ENCODE results near the gene SPG7.
A peak's percentile ranks its signal among the peaks of the same experiment; 100 is the strongest.

SPG7 gene

DNA sequence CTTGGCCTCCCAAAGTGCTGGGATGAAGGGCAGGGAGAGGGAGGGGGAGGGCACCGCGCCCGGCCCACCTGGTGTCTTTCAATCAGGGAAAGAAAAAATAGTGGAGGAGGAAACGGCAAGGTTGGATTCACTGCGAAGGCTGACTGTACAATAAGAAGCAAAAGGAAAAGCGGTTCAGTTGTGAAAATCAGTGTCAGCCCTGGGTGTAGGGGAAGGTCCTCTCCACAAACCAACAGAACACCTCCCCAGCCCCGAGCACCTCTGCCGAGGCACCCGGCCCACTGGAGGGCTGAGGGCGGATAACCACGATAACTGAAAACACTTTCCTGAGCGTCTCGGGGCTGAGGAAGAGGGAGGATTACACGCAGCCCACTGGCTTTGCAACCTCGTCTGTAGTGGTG is 1.4 kb upstream of the SPG7 start:
- peaks cover 5% of the 10 kb centered on the region for H3K36me3 ChIP-seq (ENCODE audit: control insufficient read depth, insufficient read depth, low read length)
- H3K27ac ChIP-seq (ENCODE audit: low read depth, low read length): no peak overlapping the region
- H3K9ac ChIP-seq (ENCODE audit: low read length): no peak overlapping the region
- peak overlapping the region; percentile 87 for H3K4me3 ChIP-seq (ENCODE audit: low read length)
- no peaks in the 10 kb centered on the region for H3K27me3 ChIP-seq (ENCODE audit: control insufficient read depth, insufficient read depth, low read length)
- H3K4me1 ChIP-seq (ENCODE audit: control insufficient read depth, insufficient read depth, low read length): peaks cover 9% of the 10 kb centered on the region

DNA sequence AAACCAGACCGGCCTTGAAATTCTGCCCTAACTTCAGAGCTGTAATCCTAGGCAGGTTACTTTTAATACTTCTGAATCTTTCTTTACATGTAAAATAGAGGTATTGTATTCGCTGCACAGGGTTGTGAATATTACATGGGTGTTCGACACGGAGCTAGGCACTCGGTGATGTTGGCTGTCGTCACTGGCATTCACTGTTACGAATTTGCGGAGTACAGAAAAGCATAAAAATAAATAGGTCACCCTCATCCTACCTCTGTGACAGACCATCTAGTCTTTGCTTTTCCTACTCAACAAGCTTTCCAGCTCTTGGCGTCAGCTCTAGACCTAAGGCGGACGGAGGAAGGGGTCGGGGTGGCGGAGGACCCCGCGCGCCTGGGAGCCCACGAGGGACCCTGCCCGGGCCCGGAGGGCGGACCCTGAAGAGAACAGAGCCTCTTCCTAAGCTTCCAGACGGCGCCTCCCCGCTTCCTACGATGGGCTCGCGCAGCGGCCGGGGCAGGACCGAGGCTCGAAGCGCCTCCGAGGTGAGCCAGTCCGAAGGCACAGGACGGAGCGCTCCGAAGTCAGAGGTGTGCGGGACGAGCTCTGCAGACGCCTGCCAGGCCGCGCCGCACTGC is 879 bp upstream of the SPG7 start:
- H3K27me3 ChIP-seq (ENCODE audit: control insufficient read depth, insufficient read depth, low read length): no peaks in the 10 kb centered on the region
- peaks cover 9% of the 10 kb centered on the region for H3K4me1 ChIP-seq (ENCODE audit: control insufficient read depth, insufficient read depth, low read length)

DNA sequence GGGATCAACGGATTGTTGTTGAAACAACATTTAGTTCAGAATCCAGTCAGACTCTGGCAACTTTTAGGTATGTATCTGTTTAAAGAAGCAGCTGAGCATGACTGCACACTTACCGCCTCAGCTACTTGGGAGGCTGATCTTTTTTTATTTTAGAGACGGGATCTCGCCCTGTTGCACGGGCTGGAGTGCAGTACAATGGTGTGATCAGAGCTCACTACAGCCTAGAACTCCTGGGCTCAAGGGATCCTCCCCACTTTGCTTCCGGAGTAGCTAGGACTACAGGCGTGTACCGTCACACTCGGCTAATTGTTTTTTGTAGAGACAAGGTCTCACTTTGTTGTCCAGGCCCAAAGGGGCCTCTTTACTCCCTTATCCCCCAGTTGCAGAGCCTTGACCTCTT is 2.3 kb downstream of the SPG7 start:
- Histone ChIP-seq H3K27me3 (ENCODE audit: control insufficient read depth, insufficient read depth, low read length) (no peaks in the 10 kb centered on the region), H3K27ac (ENCODE audit: low read depth, low read length) (no peak overlapping the region), H3K9ac (ENCODE audit: low read length) (no peak overlapping the region), H3K36me3 (ENCODE audit: control insufficient read depth, insufficient read depth, low read length) (peaks cover 15% of the 10 kb centered on the region), H3K4me1 (ENCODE audit: control insufficient read depth, insufficient read depth, low read length) (peaks cover 9% of the 10 kb centered on the region), H3K4me3 (ENCODE audit: low read length) (no peak overlapping the region)

More for the DNA sequence above, 879 bp upstream of the SPG7 start:
- Histone ChIP-seq H3K36me3 (ENCODE audit: control insufficient read depth, insufficient read depth, low read length) (peaks cover 5% of the 10 kb centered on the region), H3K9ac (ENCODE audit: low read length) (peak overlapping the region; percentile 66), H3K4me3 (ENCODE audit: low read length) (peak overlapping the region; percentile 87), H3K27ac (ENCODE audit: low read depth, low read length) (peak overlapping the region; percentile 91)

DNA sequence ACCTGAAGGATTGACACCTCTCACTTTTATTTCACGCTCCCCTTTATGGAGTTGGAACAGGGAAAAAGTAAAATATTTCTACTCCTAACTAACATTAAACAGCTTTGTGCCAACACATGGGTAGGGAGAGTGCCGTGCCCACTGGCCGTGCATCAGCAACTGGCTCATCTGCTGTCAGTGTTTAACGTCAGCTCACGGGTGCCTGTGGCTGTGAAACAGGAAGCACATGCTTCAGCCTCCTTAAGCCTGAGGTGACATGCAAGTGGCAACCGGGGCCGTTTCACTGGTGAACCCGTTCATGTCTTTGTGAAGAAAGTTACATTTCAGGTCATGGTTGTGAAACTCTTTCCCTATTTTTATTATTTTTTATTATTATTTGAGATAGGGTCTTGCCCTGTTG is 3.2 kb downstream of the SPG7 start:
- Histone ChIP-seq H3K4me3 (ENCODE audit: low read length) (no peak overlapping the region), H3K9ac (ENCODE audit: low read length) (no peak overlapping the region), H3K27ac (ENCODE audit: low read depth, low read length) (no peak overlapping the region), H3K4me1 (ENCODE audit: control insufficient read depth, insufficient read depth, low read length) (peaks cover 5% of the 10 kb centered on the region), H3K27me3 (ENCODE audit: control insufficient read depth, insufficient read depth, low read length) (no peaks in the 10 kb centered on the region), H3K36me3 (ENCODE audit: control insufficient read depth, insufficient read depth, low read length) (peaks cover 18% of the 10 kb centered on the region)

DNA sequence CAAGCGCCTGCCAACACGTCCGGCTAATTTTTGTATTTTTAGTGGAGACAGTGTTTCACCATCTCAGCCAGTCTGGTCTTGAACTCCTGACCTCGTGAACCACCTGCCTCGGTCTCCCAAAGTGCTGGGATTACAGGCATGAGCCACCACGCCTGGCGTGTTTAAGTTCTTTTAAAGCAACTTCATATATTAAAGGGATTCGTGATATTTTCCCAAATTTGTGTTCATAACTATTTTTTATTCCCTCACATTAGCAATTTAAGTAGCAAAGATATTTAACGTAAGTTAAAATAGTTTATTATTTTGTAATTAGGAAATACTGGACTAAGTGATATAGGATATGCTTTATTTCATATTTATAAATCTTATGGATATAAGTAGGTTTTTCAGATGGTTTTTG is 4.2 kb downstream of the SPG7 start:
- Histone ChIP-seq H3K27me3 (ENCODE audit: control insufficient read depth, insufficient read depth, low read length) (no peaks in the 10 kb centered on the region), H3K36me3 (ENCODE audit: control insufficient read depth, insufficient read depth, low read length) (peaks cover 25% of the 10 kb centered on the region), H3K27ac (ENCODE audit: low read depth, low read length) (no peak overlapping the region), H3K4me3 (ENCODE audit: low read length) (no peak overlapping the region), H3K9ac (ENCODE audit: low read length) (no peak overlapping the region), H3K4me1 (ENCODE audit: control insufficient read depth, insufficient read depth, low read length) (no peaks in the 10 kb centered on the region)

DNA sequence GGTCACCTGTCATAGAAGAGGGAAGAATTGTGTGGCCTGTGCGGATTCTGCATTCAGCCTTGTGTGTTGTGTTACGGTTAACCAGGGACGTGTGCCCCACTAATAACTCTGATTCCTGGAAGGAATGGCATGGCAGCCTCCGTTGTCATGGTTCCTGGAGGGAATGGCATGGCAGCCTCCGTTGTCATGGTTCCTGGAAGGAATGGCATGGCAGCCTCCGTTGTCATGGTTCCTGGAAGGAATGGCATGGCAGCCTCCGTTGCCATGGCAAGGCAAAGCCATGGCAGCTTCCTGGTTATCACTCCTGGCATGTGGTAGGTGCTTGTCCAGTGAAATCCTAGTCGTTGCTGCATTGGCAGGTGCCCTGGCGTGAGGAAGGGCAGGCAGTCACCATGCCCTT is 8.9 kb downstream of the SPG7 start:
- no peaks in the 10 kb centered on the region for H3K27me3 ChIP-seq (ENCODE audit: control insufficient read depth, insufficient read depth, low read length)
- peaks cover 48% of the 10 kb centered on the region for H3K36me3 ChIP-seq (ENCODE audit: control insufficient read depth, insufficient read depth, low read length)
- H3K9ac ChIP-seq (ENCODE audit: low read length): no peak overlapping the region
- no peak overlapping the region for H3K4me3 ChIP-seq (ENCODE audit: low read length)
- no peak overlapping the region for H3K27ac ChIP-seq (ENCODE audit: low read depth, low read length)
- H3K4me1 ChIP-seq (ENCODE audit: control insufficient read depth, insufficient read depth, low read length): no peaks in the 10 kb centered on the region

DNA sequence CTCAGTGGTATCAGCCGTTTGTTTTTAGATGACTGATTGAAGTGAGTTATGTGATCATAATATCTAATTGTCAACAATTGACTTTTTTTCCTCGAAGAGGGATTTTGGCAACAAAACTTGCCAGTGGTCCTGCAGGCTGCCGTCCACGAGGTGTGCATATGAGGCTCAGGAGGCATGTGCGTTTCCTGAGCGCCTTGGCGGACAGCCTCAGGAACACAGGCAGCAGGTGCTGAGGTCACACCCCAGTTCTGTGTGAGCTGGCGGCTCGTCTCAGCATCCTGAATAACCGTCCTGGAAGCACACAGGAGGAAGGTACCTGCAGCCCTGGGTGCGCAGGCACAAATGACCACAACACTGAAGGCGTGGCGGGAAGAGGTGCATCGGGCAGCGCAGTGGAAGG is 11.7 kb downstream of the SPG7 start:
- H3K4me1 ChIP-seq (ENCODE audit: control insufficient read depth, insufficient read depth, low read length): no peaks in the 10 kb centered on the region

DNA sequence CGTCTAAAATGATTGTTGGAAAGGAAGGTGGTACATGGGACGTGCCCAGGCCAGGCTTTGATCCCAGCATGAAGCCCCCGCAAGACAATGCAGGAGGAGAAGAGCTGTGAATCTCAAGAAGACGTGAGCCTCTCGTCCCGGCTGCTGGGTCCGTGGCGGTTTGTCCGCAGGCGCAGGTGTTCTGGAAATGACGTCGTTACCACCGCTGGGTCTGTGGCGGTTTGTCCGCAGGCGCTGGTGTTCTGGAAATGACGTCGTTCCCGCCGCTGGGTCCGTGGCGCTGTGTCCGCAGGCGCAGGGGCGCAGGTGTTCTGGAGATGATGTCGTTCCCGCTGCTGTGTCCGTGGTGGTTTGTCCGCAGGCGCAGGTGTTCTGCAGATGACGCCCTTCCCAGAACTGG is 14.1 kb downstream of the SPG7 start:
- no peak overlapping the region for H3K9ac ChIP-seq (ENCODE audit: low read length)
- H3K27me3 ChIP-seq (ENCODE audit: control insufficient read depth, insufficient read depth, low read length): no peaks in the 10 kb centered on the region
- H3K4me3 ChIP-seq (ENCODE audit: low read length): no peak overlapping the region
- no peaks in the 10 kb centered on the region for H3K4me1 ChIP-seq (ENCODE audit: control insufficient read depth, insufficient read depth, low read length)
- H3K27ac ChIP-seq (ENCODE audit: low read depth, low read length): no peak overlapping the region
- peaks cover 59% of the 10 kb centered on the region for H3K36me3 ChIP-seq (ENCODE audit: control insufficient read depth, insufficient read depth, low read length)

More for the DNA sequence above, 11.7 kb downstream of the SPG7 start:
- Histone ChIP-seq H3K9ac (ENCODE audit: low read length) (no peak overlapping the region), H3K36me3 (ENCODE audit: control insufficient read depth, insufficient read depth, low read length) (peaks cover 48% of the 10 kb centered on the region), H3K27me3 (ENCODE audit: control insufficient read depth, insufficient read depth, low read length) (no peaks in the 10 kb centered on the region), H3K27ac (ENCODE audit: low read depth, low read length) (no peak overlapping the region), H3K4me3 (ENCODE audit: low read length) (no peak overlapping the region)

DNA sequence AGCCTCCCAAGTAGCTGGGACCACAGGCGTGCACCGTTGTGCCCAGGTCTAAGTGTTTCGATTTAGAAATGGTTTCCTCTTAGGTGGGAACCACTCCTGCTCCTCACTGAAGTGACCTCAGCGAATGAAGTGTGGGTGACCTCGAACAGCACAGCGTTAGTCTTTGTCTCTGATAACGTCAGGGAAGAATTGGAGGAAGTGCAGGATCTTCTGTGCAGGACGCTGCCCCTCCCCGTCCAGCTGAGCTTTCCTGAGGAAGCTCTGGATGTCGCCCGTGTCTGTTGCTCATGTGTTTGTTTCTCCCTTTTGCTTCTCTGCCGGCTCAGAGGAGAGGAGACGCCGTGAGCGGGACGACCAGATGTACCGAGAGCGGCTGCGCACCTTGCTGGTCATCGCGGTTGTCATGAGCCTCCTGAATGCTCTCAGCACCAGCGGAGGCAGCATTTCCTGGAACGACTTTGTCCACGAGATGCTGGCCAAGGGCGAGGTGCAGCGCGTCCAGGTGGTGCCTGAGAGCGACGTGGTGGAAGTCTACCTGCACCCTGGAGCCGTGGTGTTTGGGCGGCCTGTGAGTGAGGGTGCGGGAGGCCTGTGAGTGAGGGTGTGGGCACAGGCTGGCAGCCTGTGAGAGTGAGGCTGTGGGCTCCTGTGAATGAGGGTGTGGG is 15.6 kb downstream of the SPG7 start:
- Histone ChIP-seq H3K4me1 (ENCODE audit: control insufficient read depth, insufficient read depth, low read length) (no peaks in the 10 kb centered on the region), H3K27ac (ENCODE audit: low read depth, low read length) (no peak overlapping the region), H3K27me3 (ENCODE audit: control insufficient read depth, insufficient read depth, low read length) (no peaks in the 10 kb centered on the region), H3K36me3 (ENCODE audit: control insufficient read depth, insufficient read depth, low read length) (peaks cover 54% of the 10 kb centered on the region), H3K4me3 (ENCODE audit: low read length) (no peak overlapping the region), H3K9ac (ENCODE audit: low read length) (no peak overlapping the region)

DNA sequence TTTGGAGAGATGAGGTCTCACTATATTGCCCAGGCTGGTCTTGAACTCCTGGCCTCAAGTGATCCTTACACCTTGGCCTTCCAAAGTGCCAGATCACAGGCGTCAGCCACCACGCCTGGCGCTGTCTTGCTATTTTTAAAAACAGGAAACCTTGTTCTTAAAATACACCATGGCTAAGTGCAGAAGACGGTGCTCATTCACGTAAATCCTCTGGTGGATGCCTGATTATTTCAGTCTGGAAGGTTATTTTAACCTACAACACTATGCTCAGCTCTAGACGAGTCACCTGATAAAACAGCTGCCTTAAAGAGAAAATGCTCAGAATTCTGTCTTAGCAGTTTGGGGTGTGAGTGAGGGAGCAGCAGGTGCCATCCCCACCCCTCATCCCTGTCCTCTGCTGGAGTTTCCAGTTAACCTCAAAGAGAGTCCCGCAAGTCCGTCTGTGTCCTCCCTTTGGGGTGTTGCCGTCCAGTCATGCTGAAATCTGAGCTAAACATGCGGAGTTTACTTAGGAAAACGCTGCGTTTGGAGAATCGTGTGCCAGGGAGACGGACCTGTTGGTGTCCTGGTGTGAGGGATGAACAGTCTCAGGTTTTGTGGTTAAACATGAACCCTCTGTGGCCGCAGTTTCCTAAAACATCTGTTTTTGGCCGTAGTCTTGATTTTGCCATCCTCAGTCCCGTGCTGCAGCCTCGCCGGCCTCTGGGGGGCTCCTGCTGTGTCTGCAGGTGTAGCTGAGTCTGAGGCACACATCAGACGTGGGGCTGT is 17.1 kb downstream of the SPG7 start:
- Histone ChIP-seq H3K27ac (ENCODE audit: low read depth, low read length) (no peak overlapping the region), H3K4me1 (ENCODE audit: control insufficient read depth, insufficient read depth, low read length) (no peaks in the 10 kb centered on the region), H3K9ac (ENCODE audit: low read length) (no peak overlapping the region), H3K4me3 (ENCODE audit: low read length) (no peak overlapping the region), H3K36me3 (ENCODE audit: control insufficient read depth, insufficient read depth, low read length) (peaks cover 51% of the 10 kb centered on the region), H3K27me3 (ENCODE audit: control insufficient read depth, insufficient read depth, low read length) (no peaks in the 10 kb centered on the region)

DNA sequence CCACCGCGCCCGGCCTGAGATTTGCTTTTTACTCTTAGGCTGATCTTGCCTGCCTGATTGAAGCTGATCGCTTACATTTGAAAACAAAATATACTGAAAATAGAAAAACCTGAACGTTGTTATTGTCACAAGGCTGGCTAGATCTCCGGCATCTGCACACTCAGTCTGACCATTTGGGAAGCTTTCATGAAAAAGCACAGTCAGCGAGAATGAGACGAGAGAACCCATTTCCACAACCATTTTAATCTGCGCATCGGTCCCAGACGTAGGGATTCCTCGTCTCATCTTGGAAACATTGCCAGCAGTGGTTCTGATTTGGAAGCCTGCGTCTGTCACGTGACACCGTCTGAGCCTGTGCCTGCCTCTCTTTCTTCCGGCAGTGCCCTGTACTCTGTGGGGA is 20.9 kb downstream of the SPG7 start:
- Histone ChIP-seq H3K27me3 (ENCODE audit: control insufficient read depth, insufficient read depth, low read length) (no peaks in the 10 kb centered on the region), H3K9ac (ENCODE audit: low read length) (no peak overlapping the region), H3K4me1 (ENCODE audit: control insufficient read depth, insufficient read depth, low read length) (no peaks in the 10 kb centered on the region), H3K4me3 (ENCODE audit: low read length) (no peak overlapping the region), H3K27ac (ENCODE audit: low read depth, low read length) (no peak overlapping the region), H3K36me3 (ENCODE audit: control insufficient read depth, insufficient read depth, low read length) (peaks cover 50% of the 10 kb centered on the region)

DNA sequence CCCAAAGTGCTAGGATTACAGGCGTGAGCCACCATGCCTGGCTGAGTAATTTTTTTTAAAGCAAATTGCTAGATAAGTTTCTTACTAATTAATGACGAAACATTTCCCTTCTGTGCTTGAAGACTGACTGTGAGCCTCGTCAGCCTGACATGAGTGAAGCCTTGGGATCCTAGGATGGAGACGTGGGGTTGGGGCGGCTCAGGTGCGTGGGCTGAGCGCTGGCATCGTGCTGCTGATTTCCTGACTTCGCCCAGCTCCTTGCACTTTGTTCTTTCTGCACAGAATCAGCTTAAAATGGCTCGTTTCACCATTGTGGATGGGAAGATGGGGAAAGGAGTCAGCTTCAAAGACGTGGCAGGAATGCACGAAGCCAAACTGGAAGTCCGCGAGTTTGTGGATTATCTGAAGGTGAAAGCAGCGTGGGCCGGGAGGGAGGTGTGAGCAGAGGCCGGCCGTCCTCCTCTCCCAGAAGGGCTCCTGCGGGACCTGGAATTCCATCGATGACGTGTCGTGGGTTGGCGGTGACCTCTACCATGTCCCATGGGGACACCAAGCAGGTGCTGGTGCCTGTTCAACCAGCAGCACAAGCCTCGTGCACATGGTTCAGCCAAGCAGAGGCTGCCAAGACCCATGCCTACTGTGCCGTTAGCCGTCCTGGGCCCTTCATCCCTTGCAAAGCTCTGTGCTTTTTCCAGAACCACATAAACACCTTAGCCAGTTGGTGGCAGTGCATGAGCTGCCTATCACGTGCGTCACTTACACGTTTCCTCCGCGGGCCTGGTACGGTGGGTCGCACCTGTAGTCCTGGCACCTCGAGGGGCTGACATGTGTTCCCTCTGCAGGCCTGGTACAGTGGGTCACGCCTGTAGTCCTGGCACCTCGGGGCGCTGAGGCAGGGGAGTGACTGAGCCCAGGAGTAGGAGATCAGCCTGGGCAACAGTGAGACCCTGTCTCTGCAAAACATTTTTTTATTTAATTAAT is 22.5 kb downstream of the SPG7 start:
- H3K27me3 ChIP-seq (ENCODE audit: control insufficient read depth, insufficient read depth, low read length): no peaks in the 10 kb centered on the region
- H3K27ac ChIP-seq (ENCODE audit: low read depth, low read length): no peak overlapping the region
- no peak overlapping the region for H3K9ac ChIP-seq (ENCODE audit: low read length)
- H3K36me3 ChIP-seq (ENCODE audit: control insufficient read depth, insufficient read depth, low read length): peaks cover 51% of the 10 kb centered on the region
- H3K4me3 ChIP-seq (ENCODE audit: low read length): no peak overlapping the region
- H3K4me1 ChIP-seq (ENCODE audit: control insufficient read depth, insufficient read depth, low read length): no peaks in the 10 kb centered on the region
